ENCODE results near the gene PQBP1. TPM values are rescaled to one million over a fixed set of nuclear protein-coding genes. Genes with fewer than 3 reads are reported as not detected.

PQBP1 gene
- polyA plus RNA-seq, 1 donor (not counting 4 experiments of a cell fraction or from before 2014, with no cell fraction given) = 79.0 TPM

GRCh38 chrX:48924270-48924669, 26.5 kb downstream of the PQBP1 start:
- H3K9me1 ChIP-seq (ENCODE audit: control insufficient read depth, extremely low read depth, insufficient read depth, low read length) = no peaks in the 10 kb centered on the region
- no peak overlapping the region for H3K9ac ChIP-seq (ENCODE audit: control insufficient read depth, extremely low read depth, insufficient read depth, low read length)
- H2AFZ ChIP-seq (ENCODE audit: control insufficient read depth, low read length) = no peak overlapping the region
- no peaks in the 10 kb centered on the region for H4K20me1 ChIP-seq (ENCODE audit: control insufficient read depth, extremely low read depth, insufficient read depth, low read length)
- H3K4me2 ChIP-seq (ENCODE audit: control insufficient read depth, extremely low read depth, insufficient read depth, low read depth, low read length) = no peak overlapping the region
- dilution Hi-C loops (cut with MboI; ENCODE audit: extremely low pct_ligation_motif_present, low sequenced_read_pairs) = no loop called here
- no peak overlapping the region for H3K27ac ChIP-seq (ENCODE audit: control insufficient read depth, insufficient read depth, low read length)
- FAIRE-seq = no peak
- H3K4me3 ChIP-seq (ENCODE audit: control insufficient read depth in 2 of 3, extremely low read depth in 1 of 3, insufficient read depth in 2 of 3, low read depth in 1 of 3, low read length in 3 of 3) = no peak overlapping the region
- H3K4me1 ChIP-seq (ENCODE audit: control insufficient read depth, extremely low read depth, insufficient read depth, low read length) = peaks cover 8% of the 10 kb centered on the region
- no peak for DNase-seq (ENCODE audit: low read depth, low spot score)
- peaks cover 4 to 7% of the 10 kb centered on the region in 2 experiments for H3K36me3 ChIP-seq (ENCODE audit: control insufficient read depth in 2 of 2, extremely low read depth in 1 of 2, insufficient read depth in 2 of 2, low read length in 2 of 2)
- H3K9me3 ChIP-seq (ENCODE audit: control insufficient read depth, low read depth, low read length) = peaks cover 2% of the 10 kb centered on the region
- H3K79me2 ChIP-seq (ENCODE audit: control insufficient read depth, insufficient read depth, low read length) = no peaks in the 10 kb centered on the region
- no peaks in the 10 kb centered on the region for H3K27me3 ChIP-seq (ENCODE audit: control insufficient read depth, extremely low read depth, insufficient read depth, low read length)
- TF ChIP-seq, protein P1, sequence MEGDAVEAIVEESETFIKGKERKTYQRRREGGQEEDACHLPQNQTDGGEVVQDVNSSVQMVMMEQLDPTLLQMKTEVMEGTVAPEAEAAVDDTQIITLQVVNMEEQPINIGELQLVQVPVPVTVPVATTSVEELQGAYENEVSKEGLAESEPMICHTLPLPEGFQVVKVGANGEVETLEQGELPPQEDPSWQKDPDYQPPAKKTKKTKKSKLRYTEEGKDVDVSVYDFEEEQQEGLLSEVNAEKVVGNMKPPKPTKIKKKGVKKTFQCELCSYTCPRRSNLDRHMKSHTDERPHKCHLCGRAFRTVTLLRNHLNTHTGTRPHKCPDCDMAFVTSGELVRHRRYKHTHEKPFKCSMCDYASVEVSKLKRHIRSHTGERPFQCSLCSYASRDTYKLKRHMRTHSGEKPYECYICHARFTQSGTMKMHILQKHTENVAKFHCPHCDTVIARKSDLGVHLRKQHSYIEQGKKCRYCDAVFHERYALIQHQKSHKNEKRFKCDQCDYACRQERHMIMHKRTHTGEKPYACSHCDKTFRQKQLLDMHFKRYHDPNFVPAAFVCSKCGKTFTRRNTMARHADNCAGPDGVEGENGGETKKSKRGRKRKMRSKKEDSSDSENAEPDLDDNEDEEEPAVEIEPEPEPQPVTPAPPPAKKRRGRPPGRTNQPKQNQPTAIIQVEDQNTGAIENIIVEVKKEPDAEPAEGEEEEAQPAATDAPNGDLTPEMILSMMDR (optimal IDR thresholded peaks at IDR 0.05 in 1 of 3, IDR thresholded peaks at IDR 0.05 in 1 of 3, conservative IDR thresholded peaks at IDR 0.05 in 1 of 3; ENCODE audit: extremely low read depth in 1 of 3, insufficient read depth in 2 of 3, low read length in 3 of 3) = no peak
- TF ChIP-seq EZH2 (IDR thresholded peaks at IDR 0.05; ENCODE audit: low read length) = no peak

GRCh38 chrX:48927123-48927522, 29.4 kb downstream of the PQBP1 start:
- FAIRE-seq (no peak), DNase-seq (ENCODE audit: low read depth, low spot score) (no peak)
- H3K36me3 ChIP-seq (ENCODE audit: control insufficient read depth in 2 of 2, extremely low read depth in 1 of 2, insufficient read depth in 2 of 2, low read length in 2 of 2) = peaks cover 4 to 9% of the 10 kb centered on the region in 2 experiments
- H3K9ac ChIP-seq (ENCODE audit: control insufficient read depth, extremely low read depth, insufficient read depth, low read length) = no peak overlapping the region
- dilution Hi-C loops (cut with MboI; ENCODE audit: extremely low pct_ligation_motif_present, low sequenced_read_pairs) = no loop called here
- no peak overlapping the region for H3K4me2 ChIP-seq (ENCODE audit: control insufficient read depth, extremely low read depth, insufficient read depth, low read depth, low read length)
- peaks cover 2% of the 10 kb centered on the region for H3K9me3 ChIP-seq (ENCODE audit: control insufficient read depth, low read depth, low read length)
- H3K9me1 ChIP-seq (ENCODE audit: control insufficient read depth, extremely low read depth, insufficient read depth, low read length) = no peaks in the 10 kb centered on the region
- no peak overlapping the region for H3K4me3 ChIP-seq (ENCODE audit: control insufficient read depth in 2 of 3, extremely low read depth in 1 of 3, insufficient read depth in 2 of 3, low read depth in 1 of 3, low read length in 3 of 3)
- no peak overlapping the region for H3K27ac ChIP-seq (ENCODE audit: control insufficient read depth, insufficient read depth, low read length)
- TF ChIP-seq, protein P1 (optimal IDR thresholded peaks at IDR 0.05 in 1 of 3, IDR thresholded peaks at IDR 0.05 in 1 of 3, conservative IDR thresholded peaks at IDR 0.05 in 1 of 3; ENCODE audit: extremely low read depth in 1 of 3, insufficient read depth in 2 of 3, low read length in 3 of 3) = no peak
- no peak for TF ChIP-seq EZH2 (IDR thresholded peaks at IDR 0.05; ENCODE audit: low read length)
- no peak overlapping the region for H2AFZ ChIP-seq (ENCODE audit: control insufficient read depth, low read length)
- H3K27me3 ChIP-seq (ENCODE audit: control insufficient read depth, extremely low read depth, insufficient read depth, low read length) = no peaks in the 10 kb centered on the region
- H4K20me1 ChIP-seq (ENCODE audit: control insufficient read depth, extremely low read depth, insufficient read depth, low read length) = no peaks in the 10 kb centered on the region
- H3K4me1 ChIP-seq (ENCODE audit: control insufficient read depth, extremely low read depth, insufficient read depth, low read length) = no peaks in the 10 kb centered on the region
- H3K79me2 ChIP-seq (ENCODE audit: control insufficient read depth, insufficient read depth, low read length) = no peaks in the 10 kb centered on the region

Measured in keratinocyte (primary cell).